ENCODE data around the gene TMEM259. TPM values are rescaled to one million over a fixed set of nuclear protein-coding genes. Genes with fewer than 3 reads are reported as not detected.
A peak's percentile ranks its signal among the peaks of the same experiment; 100 is the strongest.

The TMEM259 gene
- total and polyA plus RNA-seq, 2 of the 8 experiments (the other 6 are each of a cell fraction or from before 2014, with no cell fraction given), result 140 to 243 TPM

DNA sequence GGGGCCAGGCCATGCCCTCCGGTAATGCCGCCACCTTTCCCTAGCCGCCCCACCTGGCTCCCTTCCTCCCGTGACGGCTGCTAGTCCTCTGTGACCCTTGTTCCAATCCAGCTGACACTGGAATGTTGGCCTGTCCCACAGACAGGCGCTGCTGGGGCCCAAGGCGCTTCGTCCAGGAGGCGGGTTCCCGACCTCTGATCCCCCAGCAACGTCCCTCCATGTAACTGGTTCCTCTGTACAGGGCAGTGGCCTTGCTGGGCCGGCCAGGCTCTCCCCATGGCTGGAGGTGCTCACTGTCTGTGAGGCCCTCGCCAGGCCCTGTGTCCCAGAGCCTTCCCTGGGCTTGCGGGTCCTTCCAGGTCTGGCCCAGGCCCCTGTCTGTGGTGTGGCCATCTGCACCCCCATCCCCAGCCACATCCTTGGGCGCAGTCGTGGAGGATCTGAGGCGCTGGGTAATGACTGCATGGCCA, 27.5 kb downstream of the TMEM259 start:
- Histone ChIP-seq H3K56ac (replicated peaks; ENCODE audit: insufficient read length, low read depth, low read length) (no peak overlapping the region), H3K79me2 (ENCODE audit: control insufficient read depth in 1 of 2, insufficient read depth in 2 of 2, low read length in 2 of 2) (no peaks in the 10 kb centered on the region), H2BK20ac (ENCODE audit: low read length) (no peak overlapping the region), H2BK5ac (ENCODE audit: low read depth, low read length) (0 out of 2 replicates have a peak overlapping the region, but pooled peaks have one; percentile 18), H3K27ac (ENCODE audit: low read depth, low read length) (no peak overlapping the region), H4K8ac (ENCODE audit: extremely low read depth, insufficient read depth, low read length) (peak overlapping the region; percentile 14; the same call in 1 of the 2 replicates), H3K23me2 (ENCODE audit: low read depth, low read length) (peaks cover 2% of the 10 kb centered on the region; the same call in 1 of the 2 replicates), H4K20me1 (replicated peaks in 1 of 2; ENCODE audit: control insufficient read depth in 1 of 2, insufficient read depth in 2 of 2, low read length in 2 of 2) (peaks cover 9 to 21% of the 10 kb centered on the region in 2 experiments), H3K36me3 (ENCODE audit: control insufficient read depth in 2 of 4, insufficient read depth in 4 of 4, low read length in 3 of 4) (peaks cover 2 to 30% (median 11%) of the 10 kb centered on the region in 4 experiments; a peak in 5 of 8 replicates), H3K9ac (replicated peaks in 1 of 4; ENCODE audit: extremely low read depth in 1 of 4, low read depth in 3 of 4, low read length in 3 of 4) (no peak overlapping the region), H2BK12ac (ENCODE audit: low read depth, low read length) (no peak overlapping the region), H3K23ac (ENCODE audit: insufficient read length) (no peak overlapping the region), H3K4me2 (ENCODE audit: insufficient read depth in 1 of 2, low read depth in 2 of 2, low read length in 2 of 2) (no peak overlapping the region), H3K14ac (ENCODE audit: insufficient read length) (no peak overlapping the region), H2AK5ac (ENCODE audit: low read depth, low read length) (no peak overlapping the region), H4K91ac (replicated peaks; ENCODE audit: insufficient read length, low read length) (no peak overlapping the region), H3K4me3 (ENCODE audit: extremely low read depth in 1 of 4, insufficient read depth in 2 of 4, low read depth in 3 of 4, low read length in 4 of 4) (no peak overlapping the region), H3K79me1 (ENCODE audit: low read depth, low read length) (no peaks in the 10 kb centered on the region; the same call in 1 of the 2 replicates), H3K18ac (ENCODE audit: extremely low read depth, low read length) (no peak overlapping the region), H3K9me3 (ENCODE audit: insufficient read depth in 2 of 2, low read depth in 1 of 2, low read length in 1 of 2) (no peaks in the 10 kb centered on the region), H2BK15ac (ENCODE audit: low read length) (no peak overlapping the region), H3K4me1 (replicated peaks in 1 of 4; ENCODE audit: control insufficient read depth in 3 of 4, insufficient read depth in 4 of 4, low read length in 3 of 4) (peaks cover 0 to 7% (median 4%) of the 10 kb centered on the region in 4 experiments; a peak in 3 of 7 replicates), H2AFZ (ENCODE audit: low read length) (no peak overlapping the region), H3K4ac (replicated peaks; ENCODE audit: insufficient read length, low read depth, low read length) (no peak overlapping the region), H4K5ac (ENCODE audit: insufficient read length, low read depth, low read length) (no peak overlapping the region), H3K27me3 (replicated peaks in 1 of 4; ENCODE audit: control insufficient read depth in 3 of 4, extremely low read depth in 1 of 4, insufficient read depth in 3 of 4, low read length in 3 of 4) (peaks cover 0 to 4% (median 2%) of the 10 kb centered on the region in 4 experiments; a peak in 2 of 7 replicates), H2BK120ac (replicated peaks; ENCODE audit: low read depth, low read length) (no peak overlapping the region)
- 90% methylated on average over 17 of the region's 17 CpGs; no CpG with 5 or more reads in 1 of the 2 experiments for WGBS, 2 experiments (ENCODE audit: extremely low coverage in 1 of 2, insufficient coverage in 1 of 2, insufficient read length in 1 of 2, insufficient replicate concordance in 2 of 2, low coverage in 1 of 2, low lambda C conversion rate in 2 of 2, missing lambda C conversion rate in 1 of 2)
- FAIRE-seq, result no peak
- POLR2A ChIA-PET (ENCODE audit: partially characterized antibody), result interaction anchor here (0.6 to 7.3 kb wide), 5 partner anchors 8 to 98 kb away, joined by 3 to 81 read pairs (median 4); partner anchors contain the start of gene WDR18
- CTCF ChIA-PET (ENCODE audit: partially characterized antibody), result interaction anchor here (1.2 to 3.4 kb wide), 2 partner anchors 70 to 844 kb away, joined by 3 to 13 read pairs; no protein-coding TSS in a partner anchor
- DNase-seq (ENCODE audit: low read depth in 1 of 2, low spot score in 2 of 2), result no peak
- no peak for TF ChIP-seq BACH1 (IDR thresholded peaks at IDR 0.05; ENCODE audit: low read length)
- TF ChIP-seq SIRT6 (IDR thresholded peaks at IDR 0.05; ENCODE audit: low read length), result no peak
- TF ChIP-seq CHD1 (IDR thresholded peaks at IDR 0.05; ENCODE audit: low read depth, low read length), result no peak
- no peak for TF ChIP-seq SP1 (IDR thresholded peaks at IDR 0.05; ENCODE audit: low read depth, low read length)
- TF ChIP-seq, protein P1, sequence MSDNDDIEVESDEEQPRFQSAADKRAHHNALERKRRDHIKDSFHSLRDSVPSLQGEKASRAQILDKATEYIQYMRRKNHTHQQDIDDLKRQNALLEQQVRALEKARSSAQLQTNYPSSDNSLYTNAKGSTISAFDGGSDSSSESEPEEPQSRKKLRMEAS (IDR thresholded peaks at IDR 0.05), result no peak
- TF ChIP-seq SAP30 (IDR thresholded peaks at IDR 0.05; ENCODE audit: insufficient read depth, insufficient replicate concordance, low read length), result no peak
- TF ChIP-seq, protein P2, sequence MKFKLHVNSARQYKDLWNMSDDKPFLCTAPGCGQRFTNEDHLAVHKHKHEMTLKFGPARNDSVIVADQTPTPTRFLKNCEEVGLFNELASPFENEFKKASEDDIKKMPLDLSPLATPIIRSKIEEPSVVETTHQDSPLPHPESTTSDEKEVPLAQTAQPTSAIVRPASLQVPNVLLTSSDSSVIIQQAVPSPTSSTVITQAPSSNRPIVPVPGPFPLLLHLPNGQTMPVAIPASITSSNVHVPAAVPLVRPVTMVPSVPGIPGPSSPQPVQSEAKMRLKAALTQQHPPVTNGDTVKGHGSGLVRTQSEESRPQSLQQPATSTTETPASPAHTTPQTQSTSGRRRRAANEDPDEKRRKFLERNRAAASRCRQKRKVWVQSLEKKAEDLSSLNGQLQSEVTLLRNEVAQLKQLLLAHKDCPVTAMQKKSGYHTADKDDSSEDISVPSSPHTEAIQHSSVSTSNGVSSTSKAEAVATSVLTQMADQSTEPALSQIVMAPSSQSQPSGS (IDR thresholded peaks at IDR 0.05; ENCODE audit: low read length), result no peak
- no peak for TF ChIP-seq CBX8 (IDR thresholded peaks at IDR 0.05; ENCODE audit: borderline replicate concordance, low read depth, low read length)
- TF ChIP-seq KDM4A (IDR thresholded peaks at IDR 0.05; ENCODE audit: low read depth, low read length, severe bottlenecking), result no peak
- TF ChIP-seq TEAD4 (IDR thresholded peaks at IDR 0.05; ENCODE audit: low read depth, low read length), result no peak
- TF ChIP-seq RXRA (IDR thresholded peaks at IDR 0.05; ENCODE audit: insufficient read depth, low read depth, low read length), result no peak
- no peak for TF ChIP-seq FOSL1 (IDR thresholded peaks at IDR 0.05; ENCODE audit: insufficient read depth, low read depth, low read length)

Data from H1 (cell line).